Renal pelvis (tissue), 3 donors: ENCODE data around the gene ZNF8. TPM values are rescaled to one million over a fixed set of nuclear protein-coding genes. Genes with fewer than 3 reads are reported as not detected.

Source experiments
- polyA plus RNA-seq, 3 donors: library from polyadenylated mRNA; unstranded; fragments of 120-200 nt; gene quantifications; one replicate each; pipeline ENCODE4 v1.2.1, GENCODE V29; 2013; ENCODE audit not compliant: insufficient read length in 3 of 3

Gene ZNF8
- polyA plus RNA-seq, 3 donors: 6.6 to 10.7 (median 10.5) TPM

Other genes with a start within 250 kb of the ZNF8 start
- gene ZSCAN1, start 244.9 kb upstream of the ZNF8 start, polyA plus RNA-seq: 1 to 10 TPM; 6.0 to 8.0 (median 7.8) TPM
- 10 to 100 TPM; 19.9 to 31.6 (median 29.9) TPM for gene ZNF135, start 219.7 kb upstream of the ZNF8 start, polyA plus RNA-seq
- gene ZSCAN18, start 180.7 kb upstream of the ZNF8 start, polyA plus RNA-seq: 100 to 1,000 TPM; 103 to 124 (median 107) TPM
- gene ZNF329, start 128.2 kb upstream of the ZNF8 start, polyA plus RNA-seq: 10 to 100 TPM; 21.9 to 23.4 (median 22.0) TPM
- 10 to 100 TPM; 19.1 to 24.9 (median 23.8) TPM for gene ZNF274, start 95.9 kb upstream of the ZNF8 start, polyA plus RNA-seq
- 10 to 100 TPM; 34.2 to 47.5 (median 44.4) TPM for gene ZNF544, start 50.0 kb upstream of the ZNF8 start, polyA plus RNA-seq
- 10 to 100 TPM; 53.5 to 61.2 (median 59.1) TPM for gene ERVK3-1, start 26.4 kb downstream of the ZNF8 start, polyA plus RNA-seq
- gene ZSCAN22, start 48.0 kb downstream of the ZNF8 start, polyA plus RNA-seq: 1 to 10 TPM; 3.8 to 4.1 (median 4.0) TPM
- 1 to 10 TPM; 1.6 to 2.1 (median 2.0) TPM for gene A1BG, start 74.5 kb downstream of the ZNF8 start, polyA plus RNA-seq
- gene ZNF497, start 83.8 kb downstream of the ZNF8 start, polyA plus RNA-seq: 1 to 10 TPM; 5.0 to 7.1 (median 5.5) TPM
- 1 to 10 TPM; 5.6 to 6.2 (median 5.8) TPM for gene ZNF837, start 102.1 kb downstream of the ZNF8 start, polyA plus RNA-seq
- 1,000 to 10,000 TPM in 2 of 3 donors, 100 to 1,000 TPM in 1; 960 to 1,160 (median 1,095) TPM for gene RPS5, start 108.3 kb downstream of the ZNF8 start, polyA plus RNA-seq
- not detected for gene RNF225, start 116.7 kb downstream of the ZNF8 start, polyA plus RNA-seq
- 10 to 100 TPM; 13.2 to 16.5 (median 13.9) TPM for gene ZNF584, start 129.7 kb downstream of the ZNF8 start, polyA plus RNA-seq
- gene ZNF132, start 161.2 kb downstream of the ZNF8 start, polyA plus RNA-seq: 10 to 100 TPM; 13.6 to 16.7 (median 15.1) TPM
- 1 to 10 TPM; 7.2 to 7.6 (median 7.2) TPM for gene ZNF324B, start 172.7 kb downstream of the ZNF8 start, polyA plus RNA-seq
- 10 to 100 TPM; 10.0 to 13.4 (median 11.0) TPM for gene ZNF324, start 188.1 kb downstream of the ZNF8 start, polyA plus RNA-seq
- 10 to 100 TPM; 17.3 to 23.4 (median 19.3) TPM for gene ZNF446, start 197.4 kb downstream of the ZNF8 start, polyA plus RNA-seq
- 10 to 100 TPM; 13.3 to 13.8 (median 13.6) TPM for gene SLC27A5, start 233.0 kb downstream of the ZNF8 start, polyA plus RNA-seq
- 10 to 100 TPM; 14.5 to 19.1 (median 16.1) TPM for gene ZBTB45, start 240.9 kb downstream of the ZNF8 start, polyA plus RNA-seq